NB4 (cell line): ENCODE results near the gene SCGB3A1.

Source experiments
- CTCF ChIP-seq: IDR thresholded peaks from one replicate; pipeline ENCODE4 v1.5.1; 2012; ENCODE audit warnings: low read depth, low read length
- MAX ChIP-seq: IDR thresholded peaks from 2 replicates; pipeline ENCODE4 v1.6.1; 2011; ENCODE audit warnings: low read depth, low read length
- MYC ChIP-seq: IDR thresholded peaks from 2 replicates; pipeline ENCODE4 v1.6.1; 2011; ENCODE audit warnings: low read depth, low read length
- POLR2A ChIP-seq: IDR thresholded peaks from 2 replicates; pipeline ENCODE4 v1.6.1; 2011; ENCODE audit warnings: mild to moderate bottlenecking; ENCODE audit not compliant: insufficient read length; ENCODE audit errors: extremely low read depth

- TF ChIP-seq CTCF (no peak), POLR2A (no peak), MAX (no peak), MYC (no peak)
Measured at GRCh38 chr5:180618487-180618828, 27.2 kb upstream of the SCGB3A1 start.
